GM21737 (cell line): Measurements from ENCODE around the gene HMGB2.

ENCODE experiments used
- ATAC-seq: cut with Tn5 transposase; IDR thresholded peaks from one replicate; pipeline ENCODE4 v1.9.1; 2021; ENCODE audit warnings: mild to moderate bottlenecking, moderate library complexity; ENCODE audit not compliant: unreplicated experiment

Gene HMGB2

GRCh38 chr4:173334085-173334890 lies at the start of gene HMGB2:
TSS of gene HMGB2 (minus strand) at chr4:173334358. CDS start at chr4:173333649, 709 bp downstream.
- peak; percentile 92 for ATAC-seq

- ATAC-seq, result no peak
These were observed 48.2 kb upstream of the HMGB2 start for GRCh38 chr4:173382349-173382748.

GRCh38 chr4:173381610-173382009 lies 47.5 kb upstream of the HMGB2 start:
- no peak for ATAC-seq

- no peak for ATAC-seq
These were observed 46.8 kb upstream of the HMGB2 start for GRCh38 chr4:173380987-173381386.

GRCh38 chr4:173379929-173380328 lies 45.8 kb upstream of the HMGB2 start:
- ATAC-seq, result no peak

- no peak for ATAC-seq
These were observed 40.4 kb upstream of the HMGB2 start for GRCh38 chr4:173374588-173374987.

- ATAC-seq, result peak; percentile 16
These were observed 37.4 kb upstream of the HMGB2 start for GRCh38 chr4:173371292-173372192.

- peak; percentile 65 for ATAC-seq
These were observed 36.5 kb upstream of the HMGB2 start, which contains the start of gene SAP30 for GRCh38 chr4:173370477-173371291. TSS of gene SAP30 (plus strand) at chr4:173370954. CDS start at chr4:173371183, 229 bp downstream.

- peak; percentile 0 for ATAC-seq
These were observed 35.9 kb upstream of the HMGB2 start for GRCh38 chr4:173370130-173370476.

GRCh38 chr4:173367946-173368345 lies 33.8 kb upstream of the HMGB2 start:
- ATAC-seq, result no peak

- ATAC-seq, result no peak
These were observed 33.1 kb upstream of the HMGB2 start for GRCh38 chr4:173367285-173367684.

- no peak for ATAC-seq
These were observed 31.3 kb upstream of the HMGB2 start for GRCh38 chr4:173365359-173365996.

- no peak for ATAC-seq
These were observed 28.5 kb upstream of the HMGB2 start for GRCh38 chr4:173362666-173363065.

- ATAC-seq, result no peak
These were observed 26.5 kb upstream of the HMGB2 start for GRCh38 chr4:173360587-173361221.

- no peak for ATAC-seq
These were observed 23.8 kb upstream of the HMGB2 start for GRCh38 chr4:173357939-173358338.

- ATAC-seq, result no peak
These were observed 13.3 kb upstream of the HMGB2 start for GRCh38 chr4:173347467-173347866.

- ATAC-seq, result no peak
These were observed 11.9 kb upstream of the HMGB2 start for GRCh38 chr4:173346074-173346473.

GRCh38 chr4:173345648-173346047 lies 11.5 kb upstream of the HMGB2 start:
- ATAC-seq, result no peak

GRCh38 chr4:173343832-173344397 lies 9.8 kb upstream of the HMGB2 start:
- no peak for ATAC-seq

- no peak for ATAC-seq
These were observed 3.3 kb upstream of the HMGB2 start for GRCh38 chr4:173337463-173337862.
